DND-41 (cell line): ENCODE data around the gene HEYL.

Experiments used
- ATAC-seq: fragments of 200-7000 bp; cut with Tn5 transposase; 3 replicates; pipeline ENCODE4 v1.9.1; 2021; ENCODE audit warnings: low read depth; ENCODE audit not compliant: insufficient read depth
- DNase-seq: peaks from one replicate; pipeline ENCODE4 v3.0.0-alpha.2; 2020
- H2AFZ ChIP-seq: 2 replicates; pipeline ENCODE4 v1.6.0; 2012; ENCODE audit warnings: low read depth, low read length
- H3K27ac ChIP-seq: 2 replicates; pipeline ENCODE4 v1.5.1; 2012; ENCODE audit warnings: low read length, inconsistent platforms
- H3K27me3 ChIP-seq: fragments of 200-600 bp; sonication (generic); 2 replicates; pipeline ENCODE4 v1.6.0; 2012; ENCODE audit warnings: low read length, mild to moderate bottlenecking, inconsistent platforms; ENCODE audit not compliant: insufficient read depth, poor library complexity
- H3K36me3 ChIP-seq: 2 replicates; pipeline ENCODE4 v1.5.1; 2012; ENCODE audit warnings: low read length, inconsistent platforms; ENCODE audit not compliant: insufficient read depth
- H3K4me1 ChIP-seq: 2 replicates; pipeline ENCODE4 v1.5.1; 2012; ENCODE audit warnings: mild to moderate bottlenecking, low read length; ENCODE audit not compliant: insufficient read depth
- H3K4me2 ChIP-seq: 2 replicates; pipeline ENCODE4 v1.6.0; 2012; ENCODE audit warnings: mild to moderate bottlenecking, moderate library complexity, low read length, inconsistent platforms; ENCODE audit not compliant: insufficient read depth
- H3K4me3 ChIP-seq, 2 experiments: fragments of 200-600 bp in 1 of 2; shearing (Covaris generic) in 1 of 2; 2 replicates each; pipeline ENCODE4 v1.5.1; 2012 to 2016; ENCODE audit warnings: inconsistent platforms in 2 of 2, low read length in 2 of 2, mild to moderate bottlenecking in 2 of 2, low read depth in 1 of 2, moderate library complexity in 1 of 2
- H3K79me2 ChIP-seq: 2 replicates; pipeline ENCODE4 v1.6.0; 2012; ENCODE audit warnings: low read length, inconsistent platforms; ENCODE audit not compliant: insufficient read depth
- H3K9ac ChIP-seq: 2 replicates; pipeline ENCODE4 v1.6.0; 2012; ENCODE audit warnings: low read depth, mild to moderate bottlenecking, inconsistent platforms, low read length, moderate library complexity
- H3K9me3 ChIP-seq: 2 replicates; pipeline ENCODE4 v1.5.1; 2012; ENCODE audit warnings: low read length, moderate library complexity, mild to moderate bottlenecking, inconsistent platforms; ENCODE audit not compliant: insufficient read depth, severe bottlenecking
- H4K20me1 ChIP-seq: 2 replicates; pipeline ENCODE4 v1.6.0; 2012; ENCODE audit warnings: low read length; ENCODE audit not compliant: insufficient read depth
- EZH2 ChIP-seq: IDR thresholded peaks from 3 replicates; pipeline ENCODE4 v1.6.1; 2012; ENCODE audit warnings: borderline replicate concordance, low read depth, mild to moderate bottlenecking, moderate library complexity, low read length, inconsistent platforms; ENCODE audit not compliant: severe bottlenecking
- TF ChIP-seq, protein P1 (sequence below): IDR thresholded peaks from 2 replicates; pipeline ENCODE4 v1.5.1; 2012; ENCODE audit warnings: borderline replicate concordance, low read length, moderate library complexity, mild to moderate bottlenecking; ENCODE audit not compliant: poor library complexity, severe bottlenecking; ENCODE audit errors: extremely low read depth

The HEYL gene

DNA sequence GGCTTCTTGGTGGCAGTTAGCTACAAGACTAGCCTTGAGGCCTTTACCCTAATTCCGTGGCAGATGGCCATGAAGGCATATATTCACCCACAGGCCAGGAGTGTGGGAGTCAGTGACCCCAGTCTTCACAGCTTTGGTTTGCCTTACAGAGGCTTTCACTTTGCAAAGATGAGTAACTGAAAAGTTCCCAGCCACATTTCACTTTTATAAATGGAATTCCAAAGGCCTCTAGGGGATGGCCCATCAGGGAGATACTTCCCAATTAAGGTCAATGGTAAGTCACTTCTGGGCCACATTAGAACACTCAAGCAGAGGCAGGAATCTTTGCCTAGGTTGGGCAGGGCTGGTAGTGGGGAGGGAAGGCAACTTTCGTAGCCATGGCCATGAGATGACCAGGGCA lies 13.1 kb upstream of the HEYL start:
- Histone ChIP-seq H3K36me3 (no peaks in the 10 kb centered on the region), H3K27me3 (peaks cover 10% of the 10 kb centered on the region), H3K4me1 (no peaks in the 10 kb centered on the region; the same call in 1 of the 2 replicates), H3K4me2 (no peak overlapping the region), H3K79me2 (no peaks in the 10 kb centered on the region), H2AFZ (no peak overlapping the region), H3K4me3 (no peak overlapping the region), H3K9me3 (no peaks in the 10 kb centered on the region), H4K20me1 (peaks cover 3% of the 10 kb centered on the region; the same call in 1 of the 2 replicates), H3K27ac (no peak overlapping the region), H3K9ac (no peak overlapping the region)
- DNase-seq (no peak), ATAC-seq (no peak)
- TF ChIP-seq, protein P1, sequence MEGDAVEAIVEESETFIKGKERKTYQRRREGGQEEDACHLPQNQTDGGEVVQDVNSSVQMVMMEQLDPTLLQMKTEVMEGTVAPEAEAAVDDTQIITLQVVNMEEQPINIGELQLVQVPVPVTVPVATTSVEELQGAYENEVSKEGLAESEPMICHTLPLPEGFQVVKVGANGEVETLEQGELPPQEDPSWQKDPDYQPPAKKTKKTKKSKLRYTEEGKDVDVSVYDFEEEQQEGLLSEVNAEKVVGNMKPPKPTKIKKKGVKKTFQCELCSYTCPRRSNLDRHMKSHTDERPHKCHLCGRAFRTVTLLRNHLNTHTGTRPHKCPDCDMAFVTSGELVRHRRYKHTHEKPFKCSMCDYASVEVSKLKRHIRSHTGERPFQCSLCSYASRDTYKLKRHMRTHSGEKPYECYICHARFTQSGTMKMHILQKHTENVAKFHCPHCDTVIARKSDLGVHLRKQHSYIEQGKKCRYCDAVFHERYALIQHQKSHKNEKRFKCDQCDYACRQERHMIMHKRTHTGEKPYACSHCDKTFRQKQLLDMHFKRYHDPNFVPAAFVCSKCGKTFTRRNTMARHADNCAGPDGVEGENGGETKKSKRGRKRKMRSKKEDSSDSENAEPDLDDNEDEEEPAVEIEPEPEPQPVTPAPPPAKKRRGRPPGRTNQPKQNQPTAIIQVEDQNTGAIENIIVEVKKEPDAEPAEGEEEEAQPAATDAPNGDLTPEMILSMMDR = no peak
- TF ChIP-seq EZH2 = no peak

DNA sequence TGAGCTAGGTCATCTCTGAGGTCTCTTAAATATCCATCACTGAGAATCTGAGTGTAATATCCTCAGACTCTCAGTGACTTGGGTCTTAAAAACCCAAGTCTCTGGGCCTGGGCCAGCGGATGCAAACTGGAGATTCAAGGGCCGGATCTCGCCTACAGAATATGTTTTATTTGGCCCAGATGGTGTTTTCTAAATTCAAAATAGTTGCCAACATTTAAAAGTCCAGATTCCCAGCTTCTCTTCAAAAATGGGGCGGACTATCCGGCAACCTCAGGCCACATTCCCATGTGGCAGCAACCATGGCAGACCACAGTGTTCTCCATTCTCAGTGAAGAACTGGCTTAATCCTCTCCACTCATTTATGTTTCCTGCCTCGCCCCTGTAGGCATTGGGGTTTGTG lies 12.7 kb upstream of the HEYL start:
- Histone ChIP-seq H3K9me3 (no peaks in the 10 kb centered on the region), H3K27me3 (peaks cover 15% of the 10 kb centered on the region), H3K36me3 (no peaks in the 10 kb centered on the region), H3K9ac (no peak overlapping the region), H2AFZ (no peak overlapping the region), H4K20me1 (peaks cover 3% of the 10 kb centered on the region; the same call in 1 of the 2 replicates), H3K4me2 (no peak overlapping the region), H3K27ac (no peak overlapping the region), H3K79me2 (no peaks in the 10 kb centered on the region), H3K4me1 (no peaks in the 10 kb centered on the region; the same call in 1 of the 2 replicates), H3K4me3 (no peak overlapping the region)
- ATAC-seq (no peak), DNase-seq (no peak)
- no peak for TF ChIP-seq EZH2
- TF ChIP-seq, protein P1 = no peak

GRCh38 chr1:39650431-39650830 lies 11.0 kb upstream of the HEYL start:
- Histone ChIP-seq H4K20me1 (peaks cover 3% of the 10 kb centered on the region), H2AFZ (no peak overlapping the region), H3K4me2 (no peak overlapping the region), H3K4me3 (no peak overlapping the region), H3K9ac (no peak overlapping the region), H3K9me3 (no peaks in the 10 kb centered on the region), H3K36me3 (no peaks in the 10 kb centered on the region), H3K4me1 (no peaks in the 10 kb centered on the region; the same call in 1 of the 2 replicates), H3K79me2 (no peaks in the 10 kb centered on the region), H3K27me3 (peaks cover 15% of the 10 kb centered on the region), H3K27ac (no peak overlapping the region)
- DNase-seq (no peak), ATAC-seq (no peak)
- TF ChIP-seq, protein P1 = no peak
- no peak for TF ChIP-seq EZH2

GRCh38 chr1:39649636-39650185 lies 10.3 kb upstream of the HEYL start:
- no peaks in the 10 kb centered on the region; the same call in 1 of the 2 replicates for H3K4me1 ChIP-seq
- no peaks in the 10 kb centered on the region for H3K9me3 ChIP-seq
- no peak overlapping the region for H3K9ac ChIP-seq
- peaks cover 3% of the 10 kb centered on the region for H4K20me1 ChIP-seq
- H3K27ac ChIP-seq = no peak overlapping the region
- H3K36me3 ChIP-seq = no peaks in the 10 kb centered on the region
- DNase-seq = no peak
- peaks cover 15% of the 10 kb centered on the region for H3K27me3 ChIP-seq
- H3K4me2 ChIP-seq = no peak overlapping the region
- ATAC-seq = no peak
- H2AFZ ChIP-seq = no peak overlapping the region
- TF ChIP-seq, protein P1 = no peak
- no peak for TF ChIP-seq EZH2
- no peak overlapping the region for H3K4me3 ChIP-seq
- H3K79me2 ChIP-seq = no peaks in the 10 kb centered on the region
